ENCODE results near the gene L3MBTL2.

GRCh38 chr22:41229730-41230400 is 24.8 kb downstream of the L3MBTL2 start:
- TF ChIP-seq, protein P1, sequence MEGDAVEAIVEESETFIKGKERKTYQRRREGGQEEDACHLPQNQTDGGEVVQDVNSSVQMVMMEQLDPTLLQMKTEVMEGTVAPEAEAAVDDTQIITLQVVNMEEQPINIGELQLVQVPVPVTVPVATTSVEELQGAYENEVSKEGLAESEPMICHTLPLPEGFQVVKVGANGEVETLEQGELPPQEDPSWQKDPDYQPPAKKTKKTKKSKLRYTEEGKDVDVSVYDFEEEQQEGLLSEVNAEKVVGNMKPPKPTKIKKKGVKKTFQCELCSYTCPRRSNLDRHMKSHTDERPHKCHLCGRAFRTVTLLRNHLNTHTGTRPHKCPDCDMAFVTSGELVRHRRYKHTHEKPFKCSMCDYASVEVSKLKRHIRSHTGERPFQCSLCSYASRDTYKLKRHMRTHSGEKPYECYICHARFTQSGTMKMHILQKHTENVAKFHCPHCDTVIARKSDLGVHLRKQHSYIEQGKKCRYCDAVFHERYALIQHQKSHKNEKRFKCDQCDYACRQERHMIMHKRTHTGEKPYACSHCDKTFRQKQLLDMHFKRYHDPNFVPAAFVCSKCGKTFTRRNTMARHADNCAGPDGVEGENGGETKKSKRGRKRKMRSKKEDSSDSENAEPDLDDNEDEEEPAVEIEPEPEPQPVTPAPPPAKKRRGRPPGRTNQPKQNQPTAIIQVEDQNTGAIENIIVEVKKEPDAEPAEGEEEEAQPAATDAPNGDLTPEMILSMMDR (IDR thresholded peaks at IDR 0.05): no peak
- no peak for TF ChIP-seq POLR2AphosphoS5 (IDR thresholded peaks at IDR 0.05)
